ENCODE measurements around the gene PDE4D. TPM values are rescaled to one million over a fixed set of nuclear protein-coding genes. Genes with fewer than 3 reads are reported as not detected.
"Not testable (repeated sequence)": the region's sequence is repeated elsewhere in the genome, so short reads cannot be mapped to it uniquely, and the experiment has no call there.

PDE4D gene
- total RNA-seq, 1 donor from 2014 or later, result 7.6 TPM

GRCh38 chr5:59579824-59580167, 313.7 kb downstream of the PDE4D start:
- no peaks in the 10 kb centered on the region for H3K9me3 Mint-ChIP-seq (ENCODE audit: low read depth)
- H3K36me3 Mint-ChIP-seq (ENCODE audit: insufficient read depth), result no peaks in the 10 kb centered on the region
- TF ChIP-seq CTCF (IDR thresholded peaks at IDR 0.05; ENCODE audit: unreplicated experiment), result no peak
- H3K27ac Mint-ChIP-seq, result no peak overlapping the region
- no peak for DNase-seq (ENCODE audit: low spot score, unreplicated experiment)
- no peak overlapping the region for H3K4me3 Mint-ChIP-seq (ENCODE audit: low read depth)
- no peaks in the 10 kb centered on the region for H3K4me1 Mint-ChIP-seq (ENCODE audit: low read depth)
- no peaks in the 10 kb centered on the region for H3K27me3 Mint-ChIP-seq

- Mint-ChIP-seq H3K27ac (no peak overlapping the region), H3K4me3 (ENCODE audit: low read depth) (no peak overlapping the region), H3K9me3 (ENCODE audit: low read depth) (no peaks in the 10 kb centered on the region), H3K27me3 (no peaks in the 10 kb centered on the region), H3K36me3 (ENCODE audit: insufficient read depth) (no peaks in the 10 kb centered on the region), H3K4me1 (ENCODE audit: low read depth) (no peaks in the 10 kb centered on the region)
- DNase-seq (ENCODE audit: low spot score, unreplicated experiment), result no peak
- TF ChIP-seq CTCF (IDR thresholded peaks at IDR 0.05; ENCODE audit: unreplicated experiment), result no peak
Observed at GRCh38 chr5:59579101-59579823, 314.3 kb downstream of the PDE4D start.

- Mint-ChIP-seq H3K36me3 (ENCODE audit: insufficient read depth) (no peaks in the 10 kb centered on the region), H3K9me3 (ENCODE audit: low read depth) (peaks cover 7% of the 10 kb centered on the region), H3K27ac (no peak overlapping the region)
Observed at GRCh38 chr5:59577485-59577884, 316.0 kb downstream of the PDE4D start.

GRCh38 chr5:59575648-59576445, 317.7 kb downstream of the PDE4D start:
- Mint-ChIP-seq H3K27me3 (no peaks in the 10 kb centered on the region), H3K4me1 (ENCODE audit: low read depth) (no peaks in the 10 kb centered on the region), H3K36me3 (ENCODE audit: insufficient read depth) (no peaks in the 10 kb centered on the region), H3K4me3 (ENCODE audit: low read depth) (no peak overlapping the region), H3K27ac (no peak overlapping the region), H3K9me3 (ENCODE audit: low read depth) (peaks cover 7% of the 10 kb centered on the region)
- DNase-seq (ENCODE audit: low spot score, unreplicated experiment), result no peak
- no peak for TF ChIP-seq CTCF (IDR thresholded peaks at IDR 0.05; ENCODE audit: unreplicated experiment)

More at GRCh38 chr5:59577485-59577884, 316.0 kb downstream of the PDE4D start:
- TF ChIP-seq CTCF (IDR thresholded peaks at IDR 0.05; ENCODE audit: unreplicated experiment), result no peak
- no peaks in the 10 kb centered on the region for H3K27me3 Mint-ChIP-seq
- H3K4me1 Mint-ChIP-seq (ENCODE audit: low read depth), result no peaks in the 10 kb centered on the region
- H3K4me3 Mint-ChIP-seq (ENCODE audit: low read depth), result no peak overlapping the region
- no peak for DNase-seq (ENCODE audit: low spot score, unreplicated experiment)

GRCh38 chr5:59573509-59573908, 320.0 kb downstream of the PDE4D start:
- not testable (repeated sequence) for H3K9me3 Mint-ChIP-seq (ENCODE audit: low read depth); DNase-seq (ENCODE audit: low spot score, unreplicated experiment); H3K4me1 Mint-ChIP-seq (ENCODE audit: low read depth); H3K4me3 Mint-ChIP-seq (ENCODE audit: low read depth); H3K27me3 Mint-ChIP-seq; H3K36me3 Mint-ChIP-seq (ENCODE audit: insufficient read depth); H3K27ac Mint-ChIP-seq

Data from progenitor cell of endocrine pancreas (in vitro differentiated cells).